DLD1 (cell line): ENCODE measurements around the gene SLC22A3.
"Not testable (repeated sequence)": the region's sequence is repeated elsewhere in the genome, so short reads cannot be mapped to it uniquely, and the experiment has no call there.

ENCODE experiments used
- in situ Hi-C: cut with HindIII; loops from 2 replicates; pipeline ENCODE4 v1.10.0; 2017; ENCODE audit warnings: low sequenced_read_pairs

The SLC22A3 gene

GRCh38 chr6:160367798-160368547, 19.8 kb downstream of the SLC22A3 start:
- in situ Hi-C loops, result no loop called here

DNA sequence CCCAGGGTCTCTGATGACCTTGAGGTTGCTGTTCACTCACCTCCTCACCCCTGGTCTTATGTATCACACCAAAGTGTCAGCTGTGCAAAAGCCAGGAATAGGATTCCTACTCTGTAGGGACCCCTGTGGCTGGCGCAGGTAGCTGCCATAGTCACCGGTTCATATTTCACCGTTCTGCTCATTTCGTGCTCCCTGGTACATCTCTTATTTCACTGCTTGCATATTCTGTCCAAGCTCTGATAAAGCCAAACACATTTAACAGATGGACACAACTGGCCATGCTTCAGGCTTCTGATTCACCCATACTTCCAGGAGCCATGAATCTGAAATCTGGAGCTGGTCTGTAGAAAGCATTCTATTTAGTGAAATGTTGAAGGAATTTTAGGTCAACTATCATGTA, 20.5 kb downstream of the SLC22A3 start:
- in situ Hi-C loops, result no loop called here

- in situ Hi-C loops, result not testable (repeated sequence)
Measured at GRCh38 chr6:160373601-160374000, 25.4 kb downstream of the SLC22A3 start.

GRCh38 chr6:160374836-160375560, 26.8 kb downstream of the SLC22A3 start:
- in situ Hi-C loops, result no loop called here

DNA sequence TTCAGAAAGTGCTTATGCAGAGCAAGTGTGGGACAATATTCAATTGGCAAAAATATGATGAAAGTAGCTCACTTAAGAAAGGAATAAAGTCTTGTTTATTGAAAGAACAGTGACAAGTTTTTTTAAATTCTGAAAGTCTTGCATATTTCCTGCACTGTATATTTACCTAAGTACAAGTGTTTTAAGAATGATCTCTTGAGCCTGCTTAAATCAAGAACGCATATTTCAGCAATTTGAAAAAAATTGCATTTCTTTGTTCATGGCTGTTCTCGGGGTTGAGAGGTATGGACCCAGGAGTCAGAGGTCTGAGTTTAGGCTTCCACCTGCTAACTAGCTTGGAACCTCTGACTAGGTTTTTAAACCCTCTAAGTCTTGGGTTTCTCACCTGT, 27.4 kb downstream of the SLC22A3 start:
- in situ Hi-C loops, result no loop called here

DNA sequence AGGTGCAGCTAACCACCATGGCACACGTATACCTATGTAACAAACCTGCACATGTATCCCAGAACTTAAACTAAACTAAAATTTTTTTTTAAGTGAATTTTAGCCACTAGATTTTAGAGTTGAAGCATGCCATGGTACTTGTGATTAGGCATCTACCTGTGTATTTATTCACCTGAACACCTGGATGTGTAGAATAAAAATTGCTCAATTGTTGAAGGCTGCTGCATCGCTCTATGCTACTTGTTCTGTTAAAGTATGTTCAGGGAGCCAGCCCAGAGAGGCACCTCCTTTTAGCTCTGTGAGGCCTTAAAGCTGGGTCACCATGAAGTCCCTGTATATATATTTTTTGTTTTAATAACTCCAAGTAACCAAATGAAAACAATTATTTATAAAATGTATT, 28.3 kb downstream of the SLC22A3 start:
- in situ Hi-C loops, result no loop called here

DNA sequence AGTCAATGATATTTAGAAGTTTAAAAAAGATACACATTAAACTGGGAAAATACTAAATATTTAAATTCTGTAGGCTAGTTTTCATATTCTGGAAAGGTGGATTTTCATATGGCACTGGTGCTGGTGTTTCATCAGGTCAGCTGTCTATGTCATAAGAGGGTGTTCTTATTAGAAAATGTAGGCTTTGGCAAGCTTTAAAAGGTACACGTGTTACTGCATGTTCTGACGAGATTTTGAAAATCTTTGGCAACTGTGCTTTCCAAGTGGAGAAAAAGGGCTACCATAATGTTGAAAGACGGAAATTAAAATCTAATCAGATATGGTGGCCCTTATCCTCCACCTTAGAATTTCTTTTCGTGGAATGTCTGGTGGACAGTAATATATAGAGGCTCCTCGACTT, 30.0 kb downstream of the SLC22A3 start:
- in situ Hi-C loops, result no loop called here

DNA sequence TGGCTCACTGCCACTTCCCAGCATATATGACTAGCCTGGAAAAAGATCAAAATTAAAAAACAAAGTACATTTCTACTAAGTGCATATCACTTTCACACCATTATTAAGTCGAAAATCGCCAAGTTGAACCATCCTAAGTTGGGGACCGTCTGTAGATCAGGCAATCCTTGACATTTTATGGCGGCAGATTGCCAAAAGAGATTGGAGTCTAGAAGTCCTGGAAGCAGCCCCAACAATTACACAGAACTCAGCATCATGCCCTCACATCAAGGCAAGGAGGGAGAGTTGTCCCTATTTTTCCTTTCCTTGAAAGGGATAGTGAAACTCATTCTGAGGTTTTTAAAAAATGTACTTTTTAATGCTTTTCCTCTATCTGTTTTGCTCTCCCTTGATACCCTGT, 30.7 kb downstream of the SLC22A3 start:
- in situ Hi-C loops, result no loop called here

DNA sequence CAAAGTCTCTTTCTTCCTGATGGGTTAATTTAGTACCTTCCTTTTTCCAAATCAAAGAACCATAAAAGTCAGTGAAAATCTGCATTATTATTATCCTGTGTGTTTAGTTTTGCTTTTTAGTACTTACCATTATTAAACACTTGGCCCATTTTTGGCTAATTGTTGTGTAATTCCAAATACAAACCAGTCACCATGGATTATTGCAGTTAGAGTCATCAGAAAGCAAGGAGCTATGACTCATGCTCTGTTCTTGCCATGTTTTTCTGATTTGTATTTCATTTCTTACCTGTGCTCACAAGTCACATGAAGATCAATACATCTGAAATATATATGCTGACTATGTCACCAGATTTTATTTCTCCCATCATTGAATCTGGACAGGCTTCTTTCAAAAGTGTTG, 31.3 kb downstream of the SLC22A3 start:
- in situ Hi-C loops, result no loop called here

DNA sequence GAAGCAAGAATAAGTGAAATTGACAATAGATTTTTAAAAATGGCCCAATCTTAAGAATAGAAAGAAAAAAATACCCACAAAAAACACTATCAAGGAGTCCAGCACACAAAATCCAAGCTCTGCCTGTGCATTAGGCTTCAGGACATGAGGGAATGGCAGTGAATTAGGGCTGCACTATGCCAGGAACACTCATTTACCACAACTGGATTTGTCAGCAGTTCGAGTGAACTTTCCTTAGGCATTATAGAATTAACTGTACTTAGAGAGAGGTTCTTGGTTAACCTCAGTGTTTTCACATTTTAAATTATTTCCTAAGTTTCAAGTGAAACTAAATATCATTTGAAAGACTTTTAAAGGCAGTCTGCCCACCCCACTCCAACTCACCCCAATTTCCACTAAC, 34.8 kb downstream of the SLC22A3 start:
- in situ Hi-C loops, result no loop called here

DNA sequence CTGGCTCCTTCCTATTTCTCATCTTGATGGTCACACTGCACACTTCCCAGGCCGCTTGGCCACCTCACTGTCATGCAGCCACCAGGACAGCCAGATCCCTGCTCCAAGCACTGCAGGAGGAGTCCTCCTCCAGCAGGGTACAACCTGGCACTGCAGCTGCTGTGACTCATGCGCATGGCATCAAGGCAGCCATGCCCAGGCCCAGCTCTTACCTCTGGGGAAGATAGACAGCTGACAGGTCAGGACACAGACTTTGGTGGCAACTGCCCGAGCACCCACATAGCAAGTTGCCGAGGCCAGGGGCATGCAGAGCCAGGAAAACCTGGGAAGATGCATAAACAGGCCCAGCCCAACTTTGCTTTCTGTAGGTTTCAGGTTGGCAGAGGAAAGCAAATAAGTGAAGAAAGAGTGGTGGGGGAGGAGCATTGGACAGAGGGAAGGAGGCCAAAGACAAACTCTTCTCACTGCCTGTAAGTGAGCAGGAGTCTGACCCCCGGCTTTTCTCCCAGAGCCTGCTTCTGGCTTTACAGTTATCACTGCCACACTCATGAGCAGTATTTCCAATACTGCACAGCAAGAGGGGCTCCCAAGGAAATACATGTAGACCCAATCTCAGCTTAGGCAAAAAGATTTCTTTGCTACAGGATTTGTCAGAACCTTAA, 38.8 kb downstream of the SLC22A3 start:
- in situ Hi-C loops, result no loop called here

GRCh38 chr6:160387916-160388643, 39.9 kb downstream of the SLC22A3 start:
- in situ Hi-C loops, result no loop called here

DNA sequence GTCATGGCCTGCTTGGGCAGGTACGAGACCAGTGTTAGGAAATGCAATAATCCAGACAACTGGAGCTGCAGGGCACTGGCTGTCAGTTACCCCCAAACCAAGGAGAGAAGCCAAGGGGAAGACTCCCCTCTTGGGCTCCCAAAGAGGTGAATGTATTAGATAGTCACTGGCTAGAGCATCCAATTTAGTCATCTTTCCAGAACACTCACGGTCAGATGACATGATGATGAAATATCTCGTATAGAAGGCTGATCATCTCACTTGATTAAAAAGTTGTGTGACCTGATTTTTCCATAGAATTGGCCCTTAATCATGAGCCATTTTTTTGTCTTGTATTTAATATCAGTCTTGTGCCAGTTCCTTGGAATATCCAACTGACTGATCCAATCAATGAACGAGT, 40.7 kb downstream of the SLC22A3 start:
- in situ Hi-C loops, result no loop called here

DNA sequence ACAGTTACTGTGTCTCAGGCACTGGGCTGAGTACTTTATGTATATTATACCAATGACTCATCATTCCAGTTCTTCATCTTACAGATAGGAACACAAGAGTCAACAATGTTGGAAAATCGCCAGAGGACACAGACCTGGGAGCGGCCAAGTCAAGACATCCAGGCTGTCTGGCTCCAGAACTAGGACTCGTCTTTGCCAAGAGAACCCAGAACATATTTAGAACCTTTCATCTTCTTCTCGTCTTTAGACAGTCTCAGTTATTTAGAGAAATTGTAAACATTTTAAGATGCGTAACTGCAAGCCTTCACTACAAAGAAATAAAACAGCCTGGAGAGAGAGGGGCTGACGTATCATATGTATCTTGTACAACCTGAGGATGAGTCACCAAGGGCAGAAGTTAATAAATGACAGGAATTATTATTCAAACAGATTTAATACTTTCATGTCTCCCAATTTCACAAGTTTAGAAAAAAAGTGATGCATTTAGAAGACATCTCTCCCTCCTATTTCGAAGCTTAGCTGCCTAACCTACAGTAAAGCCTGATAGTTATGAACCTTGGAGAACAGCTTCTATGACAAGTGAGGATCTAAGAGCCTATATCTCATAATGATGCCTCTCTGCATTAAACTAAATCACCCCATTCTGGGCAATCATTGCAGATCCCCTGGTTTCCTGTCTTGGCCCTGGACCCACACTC, 43.4 kb downstream of the SLC22A3 start:
- in situ Hi-C loops, result no loop called here

- in situ Hi-C loops, result not testable (repeated sequence)
Measured at GRCh38 chr6:160393442-160393841, 45.3 kb downstream of the SLC22A3 start.

- in situ Hi-C loops, result no loop called here
Measured at GRCh38 chr6:160393891-160394653, 45.9 kb downstream of the SLC22A3 start.

GRCh38 chr6:160394654-160395035, 46.5 kb downstream of the SLC22A3 start:
- in situ Hi-C loops, result no loop called here

DNA sequence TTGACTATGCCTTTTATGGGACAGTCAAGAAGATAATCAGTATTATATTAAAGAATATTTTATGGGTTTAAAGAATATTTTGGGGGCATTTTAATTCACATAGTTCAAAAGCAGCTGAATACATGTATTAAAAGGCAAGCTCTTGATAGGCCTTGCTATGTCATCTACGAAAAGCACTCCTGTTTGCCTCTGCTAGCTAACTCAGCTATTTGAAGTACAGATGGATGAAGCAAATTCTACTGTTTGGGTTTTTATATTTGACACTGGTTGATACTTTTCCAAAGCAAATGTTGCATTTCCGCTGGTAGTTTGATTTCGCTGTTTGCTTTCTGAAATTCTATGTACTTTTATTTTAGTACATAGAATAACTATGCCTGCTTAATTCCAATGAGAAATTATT, 47.0 kb downstream of the SLC22A3 start:
- in situ Hi-C loops, result no loop called here

- in situ Hi-C loops, result no loop called here
Measured at GRCh38 chr6:160396292-160396691, 48.1 kb downstream of the SLC22A3 start.

DNA sequence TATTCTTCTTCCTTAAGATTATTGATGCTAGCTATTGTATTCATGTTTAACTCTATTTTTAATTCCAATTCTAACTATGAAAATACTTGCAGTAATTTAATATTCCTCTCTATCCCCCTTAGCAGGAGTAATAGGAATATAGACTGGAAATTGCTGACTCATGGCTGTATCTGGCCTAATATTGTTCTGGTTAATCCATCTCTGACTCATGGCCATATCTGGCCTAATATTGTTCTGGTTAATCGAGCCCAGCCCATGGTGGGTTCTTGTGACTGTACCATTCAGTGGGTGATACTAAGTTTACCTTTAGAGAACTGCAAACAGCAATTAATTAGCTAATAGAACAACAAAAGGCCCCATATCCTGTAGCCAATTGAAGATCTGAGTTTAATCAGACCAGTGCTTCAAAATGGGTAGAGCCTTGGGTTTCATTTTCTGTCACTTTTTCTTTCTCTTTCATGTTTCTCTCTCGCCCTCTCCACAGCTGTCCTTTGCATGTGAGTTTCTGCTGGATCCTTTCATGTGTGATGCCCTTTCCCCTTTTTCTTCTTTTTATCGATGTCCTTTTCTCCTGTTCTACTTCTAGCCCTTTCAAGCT, 50.6 kb downstream of the SLC22A3 start:
- in situ Hi-C loops, result no loop called here
